GM19043 (cell line): ENCODE data around the gene MTCH2.
A peak's percentile ranks its signal among the peaks of the same experiment; 100 is the strongest.
"Not testable (repeated sequence)": the region's sequence is repeated elsewhere in the genome, so short reads cannot be mapped to it uniquely, and the experiment has no call there.

ENCODE experiments used
- ATAC-seq: cut with Tn5 transposase; IDR thresholded peaks from one replicate; pipeline ENCODE4 v1.9.1; 2021; ENCODE audit warnings: low read depth; ENCODE audit not compliant: unreplicated experiment

The MTCH2 gene

GRCh38 chr11:47641600-47642098 lies 710 bp downstream of the MTCH2 start:
- no peak for ATAC-seq

DNA sequence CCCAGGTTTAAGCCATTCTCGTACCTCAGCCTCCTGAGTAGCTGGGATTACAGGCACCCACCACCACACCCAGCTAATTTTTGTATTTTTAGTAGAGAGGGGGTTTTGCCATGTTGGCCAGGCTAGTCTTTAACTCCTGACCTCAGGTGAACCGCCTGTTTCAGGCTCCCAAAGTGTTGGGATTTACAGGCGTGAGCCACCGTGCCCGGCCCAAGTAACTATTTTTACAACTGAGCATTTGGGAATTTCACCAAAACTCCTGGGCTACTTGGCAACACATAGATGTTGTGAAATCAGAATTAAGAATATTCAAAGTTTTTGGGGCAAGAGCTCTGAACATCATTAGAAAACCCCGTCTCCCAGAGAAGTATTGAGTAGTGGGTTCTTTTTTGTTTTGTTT lies 1.9 kb downstream of the MTCH2 start:
- not testable (repeated sequence) for ATAC-seq

- ATAC-seq = not testable (repeated sequence)
Observed at GRCh38 chr11:47636331-47636730, 6.0 kb downstream of the MTCH2 start.

GRCh38 chr11:47631473-47631872 lies 10.9 kb downstream of the MTCH2 start:
- ATAC-seq = no peak

- no peak for ATAC-seq
Observed at GRCh38 chr11:47628026-47628425, 14.3 kb downstream of the MTCH2 start.

GRCh38 chr11:47626234-47626633 lies 16.1 kb downstream of the MTCH2 start:
- no peak for ATAC-seq

- ATAC-seq = no peak
Observed at GRCh38 chr11:47620836-47621378, 21.5 kb downstream of the MTCH2 start.

GRCh38 chr11:47617417-47617809 lies 24.9 kb downstream of the MTCH2 start:
- no peak for ATAC-seq

DNA sequence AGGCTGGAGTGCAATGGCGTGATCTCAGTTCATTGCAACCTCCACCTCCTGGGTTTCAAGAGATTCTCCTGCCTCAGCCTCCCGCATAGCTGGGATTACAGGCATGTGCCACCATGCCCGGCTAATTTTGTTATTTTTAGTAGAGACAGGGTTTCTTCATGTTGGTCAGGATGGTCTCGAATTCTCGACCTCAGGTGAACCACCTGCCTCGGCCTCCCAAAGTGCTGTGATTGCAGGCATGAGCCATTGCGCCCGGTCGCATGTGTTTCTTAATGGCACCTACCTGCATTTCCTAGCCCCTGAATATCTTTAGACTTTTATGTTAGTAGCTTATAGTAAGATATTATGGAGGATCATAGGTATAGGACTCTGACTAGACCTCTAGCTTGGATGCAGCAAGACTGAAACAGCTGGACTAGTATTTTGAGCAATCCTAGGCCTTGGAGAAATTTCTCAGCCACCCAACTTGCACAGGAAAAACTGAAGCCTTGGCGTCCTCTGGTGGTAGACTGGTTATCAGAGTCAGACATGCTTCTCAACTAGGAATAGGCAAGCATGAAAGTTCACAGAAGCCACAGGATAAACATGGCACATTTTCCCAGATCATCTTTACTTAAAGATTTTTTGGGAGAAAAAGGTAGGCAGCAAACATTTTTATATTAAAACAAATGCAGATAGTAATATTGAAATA lies 25.5 kb downstream of the MTCH2 start:
- no peak for ATAC-seq

GRCh38 chr11:47615249-47615648 lies 27.1 kb downstream of the MTCH2 start:
- no peak for ATAC-seq

DNA sequence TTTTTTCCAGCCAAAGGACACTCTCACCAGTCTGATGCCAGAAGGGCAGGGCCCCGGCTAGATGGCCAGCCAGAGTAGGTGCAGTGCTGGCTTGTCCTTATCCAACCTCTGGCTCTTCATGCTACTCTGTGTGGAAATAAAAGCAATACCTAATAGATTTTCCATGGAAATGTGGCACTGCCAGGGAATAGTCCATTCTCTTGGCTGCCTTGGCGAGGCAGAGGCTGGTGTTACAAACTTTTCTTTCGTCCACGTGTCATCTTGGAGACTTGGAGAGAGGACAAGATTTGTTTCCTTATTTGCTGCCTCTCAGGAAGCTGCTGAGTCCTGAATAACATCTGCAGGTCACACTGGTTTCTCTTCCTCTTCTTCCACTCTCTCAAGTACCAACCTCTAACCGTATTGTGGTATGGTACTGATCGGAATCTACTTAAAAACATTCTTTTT lies 31.0 kb downstream of the MTCH2 start:
- peak; percentile 89 for ATAC-seq

DNA sequence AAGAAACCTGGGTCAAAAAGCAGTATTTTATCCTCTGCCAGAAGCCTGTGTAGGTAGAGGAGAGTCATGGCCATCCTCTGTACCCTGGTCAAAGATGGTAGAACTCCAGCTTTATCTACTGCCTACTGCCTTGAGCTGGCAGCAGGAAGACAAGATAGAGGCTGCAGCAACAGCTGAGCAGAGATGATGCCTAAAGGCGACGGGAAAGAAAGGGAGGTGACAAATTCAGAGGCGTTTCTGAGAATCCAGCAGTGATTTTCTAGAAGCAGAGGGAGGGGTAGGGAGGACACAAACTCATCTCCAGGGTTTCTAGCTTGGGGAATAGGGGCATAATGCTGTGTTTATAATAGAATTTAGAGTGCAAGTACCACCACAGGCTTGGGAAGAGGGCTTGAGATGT lies 32.7 kb downstream of the MTCH2 start:
- ATAC-seq = no peak

GRCh38 chr11:47607380-47607779 lies 35.0 kb downstream of the MTCH2 start:
- ATAC-seq = no peak

GRCh38 chr11:47606731-47607130 lies 35.6 kb downstream of the MTCH2 start:
- no peak for ATAC-seq

- no peak for ATAC-seq
Observed at GRCh38 chr11:47605921-47606320, 36.4 kb downstream of the MTCH2 start.

- no peak for ATAC-seq
Observed at GRCh38 chr11:47603295-47603694, 39.1 kb downstream of the MTCH2 start.

DNA sequence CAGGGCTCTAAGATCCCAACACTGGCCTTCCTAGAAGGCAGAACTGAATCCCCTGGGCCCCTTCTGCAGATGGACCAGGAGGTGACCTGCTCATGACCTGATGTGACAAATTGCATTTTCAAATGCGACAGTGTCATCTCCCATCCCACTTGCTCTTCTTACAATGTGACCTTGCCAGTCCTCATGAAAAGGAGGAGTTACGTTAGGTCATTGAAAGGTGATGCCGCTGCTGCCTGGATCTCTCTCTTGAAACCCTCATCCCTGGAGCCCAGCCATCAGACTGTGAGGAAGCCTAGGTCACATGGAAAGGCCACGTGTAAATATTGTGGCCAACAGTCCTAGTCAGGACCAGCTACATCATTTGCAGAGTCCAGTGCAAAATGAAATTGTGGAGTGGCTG lies 42.5 kb downstream of the MTCH2 start:
- no peak for ATAC-seq

DNA sequence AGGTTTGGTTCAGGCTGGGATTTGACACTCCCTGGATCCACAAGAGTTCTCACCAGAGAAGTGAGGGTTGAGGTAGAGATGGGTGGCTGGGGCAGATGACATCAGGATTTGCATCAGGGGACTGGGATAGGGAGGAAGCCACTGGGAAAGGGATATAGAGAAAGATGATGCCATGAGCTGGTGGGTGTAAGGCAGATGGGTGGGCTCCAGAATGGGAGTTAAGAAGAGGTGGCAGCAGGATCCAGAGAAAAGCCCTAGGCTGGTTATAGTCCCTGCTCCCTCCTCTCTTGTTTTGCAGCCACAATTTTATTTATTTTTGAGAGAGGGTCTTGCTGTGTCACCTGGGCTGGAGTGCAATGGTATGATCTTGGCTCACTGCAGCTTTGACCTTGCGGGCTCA lies 46.4 kb downstream of the MTCH2 start:
- no peak for ATAC-seq

DNA sequence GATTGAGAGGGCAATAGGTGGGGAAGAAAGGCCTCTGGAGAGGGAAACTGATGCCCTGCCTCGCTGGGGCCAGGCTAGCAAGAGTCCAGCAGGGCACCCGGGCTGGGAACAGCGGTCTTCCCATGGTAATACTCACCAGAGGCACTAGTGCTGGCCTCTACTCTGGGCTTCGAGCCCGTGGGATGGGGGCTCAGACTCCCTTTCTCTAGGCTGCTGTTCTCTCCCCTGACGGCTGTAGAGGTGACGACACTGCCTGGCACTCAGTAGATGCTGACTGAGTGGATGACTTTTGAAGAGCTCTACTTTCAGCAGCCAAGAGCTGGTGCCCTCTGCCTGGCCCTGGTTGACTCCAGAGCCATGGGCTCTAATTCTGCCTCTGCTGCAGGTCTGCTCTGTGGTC lies 47.3 kb downstream of the MTCH2 start:
- ATAC-seq = no peak

- no peak for ATAC-seq
Observed at GRCh38 chr11:47593934-47594855, 48.2 kb downstream of the MTCH2 start, which contains the start of gene C1QTNF4. Gene C1QTNF4, minus strand, starts transcription at chr11:47594411. Its CDS starts 3,601 bp downstream, at chr11:47590810.

DNA sequence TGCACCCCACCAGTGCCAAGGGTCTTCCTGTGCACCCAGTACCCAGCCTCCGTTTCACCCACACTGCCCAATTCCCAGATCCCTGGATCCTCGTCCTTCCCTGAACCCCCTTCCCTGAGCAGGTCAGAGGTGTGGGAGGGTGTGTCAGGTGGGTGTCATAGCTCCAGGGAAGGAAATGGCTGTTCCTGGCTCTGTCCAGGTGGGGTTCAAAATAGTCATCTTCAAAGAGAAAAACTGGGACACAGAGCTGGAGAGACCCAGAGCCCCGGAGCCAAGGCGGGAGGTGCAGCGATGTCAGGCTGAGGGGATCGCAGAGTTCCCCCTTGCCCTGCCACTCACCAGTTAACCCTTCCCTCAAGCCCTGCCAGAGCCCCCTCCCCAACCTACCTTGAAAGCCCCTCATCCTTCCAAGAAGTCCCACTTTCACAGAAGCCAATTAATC lies 48.8 kb downstream of the MTCH2 start:
- ATAC-seq = no peak
